Ascending aorta (tissue), 2 donors: ENCODE results near the gene OBP2A. TPM values are rescaled to one million over a fixed set of nuclear protein-coding genes. Genes with fewer than 3 reads are reported as not detected.

Experiments used
- DNase-seq, 2 donors: peaks; one replicate each; pipeline ENCODE4 v3.0.0-alpha.2; 2019; ENCODE audit warnings: low spot score in 2 of 2
- H3K27ac ChIP-seq, 2 donors: fragments of 200-600 bp; sonication (generic); one replicate each; pipeline ENCODE4 v1.5.1; 2016 to 2017; ENCODE audit warnings: mild to moderate bottlenecking in 1 of 2
- H3K27me3 ChIP-seq: fragments of 200-600 bp; sonication (generic); one replicate; pipeline ENCODE4 v1.5.1; 2017
- H3K36me3 ChIP-seq, 2 donors: fragments of 200-600 bp; sonication (generic); one replicate each; pipeline ENCODE4 v1.5.1; 2016
- H3K4me1 ChIP-seq, 2 donors: fragments of 200-600 bp; sonication (generic); one replicate each; pipeline ENCODE4 v1.5.1; 2016 to 2017; ENCODE audit warnings: mild to moderate bottlenecking in 1 of 2
- H3K4me3 ChIP-seq, 2 donors: fragments of 200-600 bp; sonication (generic); one replicate each; pipeline ENCODE4 v1.5.1; 2016 to 2017; ENCODE audit warnings: mild to moderate bottlenecking in 1 of 2
- H3K9me3 ChIP-seq, 2 donors: fragments of 200-600 bp; sonication (generic); one replicate each; pipeline ENCODE4 v1.5.1; 2016
- intact Hi-C: fragments of 100-400 bp; cut with DNase I; formaldehyde crosslinking; loops from one replicate; pipeline ENCODE4 v1.15.1; 2023
- total RNA-seq: library from RNA; depleted of rRNA; stranded (reverse); fragments of >200 nt; gene quantifications from one replicate; pipeline ENCODE4 v1.1.0, GENCODE V29; 2016
- TF ChIP-seq, protein P1 (sequence below), 3 experiments: fragments of 200-600 bp in 2 of 3; fragments of 450-650 bp in 1 of 3; sonication (generic) in 2 of 3; IDR thresholded peaks; one replicate each; pipeline ENCODE4 v1.5.1; 2016 to 2019; ENCODE audit warnings: antibody characterized with exemption in 3 of 3, mild to moderate bottlenecking in 1 of 3, moderate library complexity in 1 of 3

Gene OBP2A
- total RNA-seq, 1 donor from 2014 or later = not detected

- Histone ChIP-seq H3K27me3 (no peaks in the 10 kb centered on the region), H3K36me3 (no peaks in the 10 kb centered on the region), H3K27ac (no peak overlapping the region), H3K9me3 (no peaks in the 10 kb centered on the region), H3K4me3 (no peak overlapping the region), H3K4me1 (no peaks in the 10 kb centered on the region)
- DNase-seq = no peak
- TF ChIP-seq, protein P1, sequence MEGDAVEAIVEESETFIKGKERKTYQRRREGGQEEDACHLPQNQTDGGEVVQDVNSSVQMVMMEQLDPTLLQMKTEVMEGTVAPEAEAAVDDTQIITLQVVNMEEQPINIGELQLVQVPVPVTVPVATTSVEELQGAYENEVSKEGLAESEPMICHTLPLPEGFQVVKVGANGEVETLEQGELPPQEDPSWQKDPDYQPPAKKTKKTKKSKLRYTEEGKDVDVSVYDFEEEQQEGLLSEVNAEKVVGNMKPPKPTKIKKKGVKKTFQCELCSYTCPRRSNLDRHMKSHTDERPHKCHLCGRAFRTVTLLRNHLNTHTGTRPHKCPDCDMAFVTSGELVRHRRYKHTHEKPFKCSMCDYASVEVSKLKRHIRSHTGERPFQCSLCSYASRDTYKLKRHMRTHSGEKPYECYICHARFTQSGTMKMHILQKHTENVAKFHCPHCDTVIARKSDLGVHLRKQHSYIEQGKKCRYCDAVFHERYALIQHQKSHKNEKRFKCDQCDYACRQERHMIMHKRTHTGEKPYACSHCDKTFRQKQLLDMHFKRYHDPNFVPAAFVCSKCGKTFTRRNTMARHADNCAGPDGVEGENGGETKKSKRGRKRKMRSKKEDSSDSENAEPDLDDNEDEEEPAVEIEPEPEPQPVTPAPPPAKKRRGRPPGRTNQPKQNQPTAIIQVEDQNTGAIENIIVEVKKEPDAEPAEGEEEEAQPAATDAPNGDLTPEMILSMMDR (IDR thresholded peaks at IDR 0.05) = no peak
- intact Hi-C loops = no loop called here
Measured at GRCh38 chr9:135588886-135589595, 43.1 kb downstream of the OBP2A start.

DNA sequence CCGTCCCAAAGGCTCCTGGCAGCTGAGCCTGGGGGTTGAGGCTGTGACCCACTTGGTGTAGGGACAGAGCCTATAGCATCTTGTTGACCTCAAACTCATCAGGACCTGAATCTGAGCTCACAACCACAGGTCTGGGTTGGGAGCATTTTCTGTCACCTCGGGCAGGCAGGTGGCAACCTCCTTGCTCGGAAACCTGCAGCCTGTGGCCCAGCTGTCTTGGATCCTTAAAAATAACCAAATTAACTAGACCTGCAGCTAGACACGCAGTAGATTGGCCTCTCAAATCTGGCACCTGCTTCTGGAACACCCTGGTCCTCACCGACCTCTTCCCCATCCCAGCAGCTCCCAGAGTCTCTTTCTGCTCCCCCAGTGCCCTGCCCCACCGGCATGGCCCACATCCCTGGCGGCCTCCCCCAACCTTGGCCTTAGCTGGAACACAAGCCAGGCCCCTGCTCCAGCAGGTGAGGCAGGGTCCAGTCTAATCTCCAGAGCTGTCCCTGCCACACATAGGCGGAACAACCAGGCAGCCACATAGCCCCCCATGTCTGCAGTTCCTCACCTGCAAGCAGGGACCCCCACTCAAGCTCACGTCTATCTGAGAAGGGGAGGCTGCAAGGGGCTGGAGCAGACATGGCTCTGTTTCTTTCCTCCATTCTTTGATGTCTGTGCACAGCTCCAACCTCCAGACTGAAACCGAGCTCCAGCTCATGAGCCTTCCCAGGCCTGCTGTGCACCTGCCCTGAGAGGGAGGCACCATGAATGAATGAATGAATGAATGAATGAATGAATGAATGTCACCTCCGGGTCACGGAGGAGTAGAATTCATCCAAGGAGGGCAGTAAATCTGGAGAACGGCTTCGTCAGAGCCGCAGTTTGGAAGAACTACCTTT is 43.9 kb downstream of the OBP2A start:
- Histone ChIP-seq H3K4me3 (no peak overlapping the region), H3K4me1 (no peaks in the 10 kb centered on the region), H3K9me3 (no peaks in the 10 kb centered on the region), H3K27ac (no peak overlapping the region), H3K36me3 (no peaks in the 10 kb centered on the region), H3K27me3 (no peaks in the 10 kb centered on the region)
- intact Hi-C loops = no loop called here
- DNase-seq = no peak
- TF ChIP-seq, protein P1 (IDR thresholded peaks at IDR 0.05) = no peak

GRCh38 chr9:135590486-135591079 is 44.7 kb downstream of the OBP2A start:
- intact Hi-C loops = no loop called here
- DNase-seq = no peak
- TF ChIP-seq, protein P1 (IDR thresholded peaks at IDR 0.05) = no peak
- no peak overlapping the region for H3K27ac ChIP-seq
- H3K36me3 ChIP-seq = no peaks in the 10 kb centered on the region
- H3K4me3 ChIP-seq = no peak overlapping the region
- no peaks in the 10 kb centered on the region for H3K27me3 ChIP-seq
- no peaks in the 10 kb centered on the region for H3K9me3 ChIP-seq
- no peaks in the 10 kb centered on the region for H3K4me1 ChIP-seq

DNA sequence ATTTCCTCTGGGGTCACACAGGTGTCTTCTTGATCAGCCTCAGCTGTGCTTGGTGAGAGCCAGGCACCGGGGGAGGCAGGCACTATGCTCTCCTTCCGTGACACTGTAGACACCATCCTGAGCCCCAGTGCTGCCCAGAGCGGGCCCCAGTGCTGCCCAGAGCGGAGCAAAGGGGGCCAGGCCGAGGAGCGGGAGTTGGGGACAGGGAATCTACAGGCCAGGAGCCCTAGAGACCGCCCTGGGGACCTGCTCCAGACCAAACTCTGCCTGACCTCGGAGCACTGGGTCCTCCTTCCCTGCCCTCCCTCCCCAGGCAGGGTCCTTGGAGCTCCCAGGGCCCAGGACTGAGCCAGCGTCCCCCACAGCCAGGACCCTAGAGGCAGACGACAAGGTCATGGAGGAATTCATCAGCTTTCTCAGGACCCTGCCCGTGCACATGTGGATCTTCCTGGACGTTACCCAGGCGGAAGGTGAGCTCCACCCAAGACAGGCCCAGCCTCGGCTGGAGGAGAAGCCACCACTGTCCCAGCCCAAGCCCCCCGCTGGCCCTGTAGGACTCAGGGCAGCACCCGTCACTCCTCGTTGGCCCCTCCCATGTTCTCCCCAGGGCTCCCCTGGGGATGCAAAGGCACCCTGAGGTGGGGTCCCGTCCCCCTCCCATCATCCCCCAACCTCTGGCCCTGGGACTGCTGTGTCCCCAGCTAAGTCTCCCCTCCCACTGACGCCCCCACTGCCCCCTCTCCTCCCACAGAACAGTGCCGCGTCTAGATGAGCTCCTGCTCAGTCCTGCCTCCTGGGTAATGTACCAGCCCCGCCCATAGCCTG is 45.8 kb downstream of the OBP2A start:
- intact Hi-C loops = no loop called here
- TF ChIP-seq, protein P1 (IDR thresholded peaks at IDR 0.05) = no peak

DNA sequence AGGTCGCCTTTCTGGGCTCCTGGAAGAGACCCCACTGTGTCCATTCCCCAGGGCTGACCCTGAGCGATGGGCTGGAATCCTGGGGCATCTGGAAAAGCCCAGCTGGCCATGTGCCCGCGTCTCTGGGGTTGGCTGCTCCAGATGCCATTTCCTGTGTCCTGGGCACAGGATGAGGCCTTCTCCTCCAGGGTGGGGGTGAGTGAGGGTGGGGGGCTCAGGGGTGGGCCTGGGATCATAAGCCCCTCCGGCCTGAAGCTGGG is 46.3 kb downstream of the OBP2A start:
- intact Hi-C loops = no loop called here
- Histone ChIP-seq H3K36me3 (no peaks in the 10 kb centered on the region), H3K4me3 (no peak overlapping the region), H3K27ac (no peak overlapping the region), H3K27me3 (no peaks in the 10 kb centered on the region), H3K9me3 (no peaks in the 10 kb centered on the region), H3K4me1 (no peaks in the 10 kb centered on the region)
- no peak for DNase-seq
- TF ChIP-seq, protein P1 (IDR thresholded peaks at IDR 0.05) = no peak

More for the DNA sequence above, 45.8 kb downstream of the OBP2A start:
- Histone ChIP-seq H3K4me3 (no peak overlapping the region), H3K9me3 (no peaks in the 10 kb centered on the region), H3K36me3 (no peaks in the 10 kb centered on the region), H3K27ac (no peak overlapping the region), H3K4me1 (no peaks in the 10 kb centered on the region), H3K27me3 (no peaks in the 10 kb centered on the region)
- no peak for DNase-seq
